Naive B cell (primary cell): ENCODE measurements around the gene LRP2BP. TPM values are rescaled to one million over a fixed set of nuclear protein-coding genes. Genes with fewer than 3 reads are reported as not detected.

Experiments used
- ATAC-seq, 2 donors: fragments of 150-1000 bp; cut with Tn5 transposase; 2 replicates each; pipeline ENCODE4 v1.10.0; 2021; ENCODE audit warnings: low read depth in 2 of 2, mild to moderate bottlenecking in 2 of 2, moderate library complexity in 2 of 2
- DNase-seq: peaks from one replicate; pipeline ENCODE4 v3.0.0; 2022
- H3K27ac Mint-ChIP-seq, 6 donors: one replicate each; pipeline ENCODE4 v1.8.0; 2020 to 2022; ENCODE audit warnings: mild to moderate bottlenecking in 6 of 6, mixed read lengths in 6 of 6, moderate library complexity in 5 of 6, inconsistent platforms in 2 of 6
- H3K27me3 Mint-ChIP-seq, 3 donors: one replicate each; pipeline ENCODE4 v1.8.0; 2021 to 2022; ENCODE audit warnings: mixed read lengths in 3 of 3, mild to moderate bottlenecking in 1 of 3
- H3K36me3 Mint-ChIP-seq, 2 donors: one replicate each; pipeline ENCODE4 v1.8.0; 2020 to 2022; ENCODE audit warnings: mixed read lengths in 2 of 2, inconsistent platforms in 1 of 2, mild to moderate bottlenecking in 1 of 2
- H3K4me1 Mint-ChIP-seq, 3 donors: one replicate each; pipeline ENCODE4 v1.8.0; 2020 to 2022; ENCODE audit warnings: mixed read lengths in 3 of 3, inconsistent platforms in 1 of 3, mild to moderate bottlenecking in 1 of 3, moderate library complexity in 1 of 3
- H3K4me3 Mint-ChIP-seq, 8 donors: one replicate each; pipeline ENCODE4 v1.8.0; 2020 to 2022; ENCODE audit warnings: mild to moderate bottlenecking in 8 of 8, mixed read lengths in 8 of 8, moderate library complexity in 8 of 8, inconsistent platforms in 2 of 8
- H3K9me3 Mint-ChIP-seq, 7 donors: one replicate each; pipeline ENCODE4 v1.8.0; 2020 to 2022; ENCODE audit warnings: mixed read lengths in 7 of 7, mild to moderate bottlenecking in 5 of 7, inconsistent platforms in 2 of 7, moderate library complexity in 1 of 7
- polyA plus RNA-seq, 6 donors: library from polyadenylated mRNA; unstranded; fragments of 300-500 nt; fragmentation: Illumina TruSeq; gene quantifications; one replicate each; pipeline ENCODE4 v1.2.3, GENCODE V29; 2021; ENCODE audit warnings: low read depth in 6 of 6

The LRP2BP gene
- polyA plus RNA-seq, 6 donors from 2014 or later: 0.42 to 1.1 (median 0.95) TPM

GRCh38 chr4:185411849-185412248 is 16.1 kb upstream of the LRP2BP start:
- Mint-ChIP-seq H3K27ac (no peak overlapping the region), H3K9me3 (peaks cover 0 to 4% (median 0%) of the 10 kb centered on the region in 7 donors), H3K4me3 (no peak overlapping the region), H3K4me1 (no peaks in the 10 kb centered on the region), H3K27me3 (no peaks in the 10 kb centered on the region), H3K36me3 (peaks cover 9 to 15% of the 10 kb centered on the region in 2 donors)
- ATAC-seq (no peak), DNase-seq (no peak)

GRCh38 chr4:185408432-185408831 is 12.7 kb upstream of the LRP2BP start:
- Mint-ChIP-seq H3K4me3 (no peak overlapping the region), H3K27me3 (no peaks in the 10 kb centered on the region), H3K27ac (peak overlapping the region in 2 of 6 donors; percentile 13 to 18), H3K9me3 (peaks cover 0 to 4% (median 0%) of the 10 kb centered on the region in 7 donors), H3K4me1 (no peaks in the 10 kb centered on the region), H3K36me3 (peaks cover 15% of the 10 kb centered on the region in 2 donors)
- ATAC-seq (no peak), DNase-seq (no peak)

- Mint-ChIP-seq H3K4me3 (no peak overlapping the region), H3K27me3 (no peaks in the 10 kb centered on the region)
These were observed 9.7 kb upstream of the LRP2BP start for GRCh38 chr4:185405296-185405999.

GRCh38 chr4:185404031-185404430 is 8.3 kb upstream of the LRP2BP start:
- H3K4me1 Mint-ChIP-seq: peaks cover 0 to under 1% (median 0%) of the 10 kb centered on the region in 3 donors
- no peaks in the 10 kb centered on the region for H3K9me3 Mint-ChIP-seq
- H3K4me3 Mint-ChIP-seq: no peak overlapping the region
- peak overlapping the region in 1 of 6 donors; percentile 51 for H3K27ac Mint-ChIP-seq
- DNase-seq (no peak), ATAC-seq (no peak)
- H3K36me3 Mint-ChIP-seq: peaks cover 0 to 17% of the 10 kb centered on the region in 2 donors
- no peaks in the 10 kb centered on the region for H3K27me3 Mint-ChIP-seq

More at GRCh38 chr4:185405296-185405999, 9.7 kb upstream of the LRP2BP start:
- Mint-ChIP-seq H3K4me1 (no peaks in the 10 kb centered on the region), H3K9me3 (peaks cover 0 to 4% (median 0%) of the 10 kb centered on the region in 7 donors), H3K27ac (no peak overlapping the region), H3K36me3 (peaks cover 7 to 17% of the 10 kb centered on the region in 2 donors)
- DNase-seq (no peak), ATAC-seq (no peak)

- H3K36me3 Mint-ChIP-seq: peaks cover 0 to 10% of the 10 kb centered on the region in 2 donors
- peak overlapping the region in 1 of 6 donors; percentile 30 for H3K27ac Mint-ChIP-seq
- ATAC-seq (no peak), DNase-seq (no peak)
- H3K27me3 Mint-ChIP-seq: no peaks in the 10 kb centered on the region
- H3K4me3 Mint-ChIP-seq: peak overlapping the region in 1 of 8 donors; percentile 96
- no peaks in the 10 kb centered on the region for H3K9me3 Mint-ChIP-seq
- H3K4me1 Mint-ChIP-seq: peaks cover 12 to 31% (median 16%) of the 10 kb centered on the region in 3 donors
These were observed 3.7 kb upstream of the LRP2BP start for GRCh38 chr4:185399466-185399865.

GRCh38 chr4:185398618-185399017 is 2.9 kb upstream of the LRP2BP start:
- Mint-ChIP-seq H3K27me3 (no peaks in the 10 kb centered on the region), H3K4me3 (peak overlapping the region in 1 of 8 donors; percentile 96), H3K36me3 (peaks cover 0 to 10% of the 10 kb centered on the region in 2 donors), H3K9me3 (no peaks in the 10 kb centered on the region), H3K27ac (peak overlapping the region in 1 of 6 donors; percentile 33), H3K4me1 (peaks cover 18 to 37% (median 18%) of the 10 kb centered on the region in 3 donors)
- DNase-seq (no peak), ATAC-seq (no peak)

GRCh38 chr4:185396724-185397385 is 1.1 kb upstream of the LRP2BP start, which contains the start of gene ANKRD37:
ANKRD37 (plus strand) TSS chr4:185396841; CDS start chr4:185396924, 83 bp downstream.
- H3K4me1 Mint-ChIP-seq: peaks cover 18 to 49% (median 23%) of the 10 kb centered on the region in 3 donors
- no peak for DNase-seq
- no peaks in the 10 kb centered on the region for H3K9me3 Mint-ChIP-seq
- H3K27me3 Mint-ChIP-seq: no peaks in the 10 kb centered on the region
- peak within 1 kb of the TSS; percentile 96 to 100 (median 98) for H3K27ac Mint-ChIP-seq
- H3K4me3 Mint-ChIP-seq: peak within 1 kb of the TSS; percentile 87 to 98 (median 96)
- ATAC-seq: no peak
- peaks cover 0 to 10% of the 10 kb centered on the region in 2 donors for H3K36me3 Mint-ChIP-seq

- DNase-seq: peak; percentile 98
- Mint-ChIP-seq H3K4me1 (peaks cover 18 to 53% (median 23%) of the 10 kb centered on the region in 3 donors), H3K27ac (peak overlapping the region; percentile 96 to 100 (median 98)), H3K9me3 (no peaks in the 10 kb centered on the region), H3K36me3 (peaks cover 0 to 8% of the 10 kb centered on the region in 2 donors), H3K27me3 (no peaks in the 10 kb centered on the region), H3K4me3 (peak overlapping the region; percentile 87 to 98 (median 96))
- peak; percentile 85 to 87 for ATAC-seq
These were observed 416 bp upstream of the LRP2BP start for GRCh38 chr4:185395956-185396723.

GRCh38 chr4:185394568-185395237 is 1.0 kb downstream of the LRP2BP start:
- no peaks in the 10 kb centered on the region for H3K27me3 Mint-ChIP-seq
- peaks cover 18 to 53% (median 23%) of the 10 kb centered on the region in 3 donors for H3K4me1 Mint-ChIP-seq
- DNase-seq (no peak), ATAC-seq (no peak)
- peak overlapping the region; percentile 70 to 98 (median 95) for H3K4me3 Mint-ChIP-seq
- H3K36me3 Mint-ChIP-seq: peaks cover 0 to 4% of the 10 kb centered on the region in 2 donors
- H3K9me3 Mint-ChIP-seq: no peaks in the 10 kb centered on the region
- peak overlapping the region; percentile 4 to 100 (median 98) for H3K27ac Mint-ChIP-seq

GRCh38 chr4:185392156-185392555 is 3.6 kb downstream of the LRP2BP start:
- Mint-ChIP-seq H3K4me3 (no peak overlapping the region), H3K27me3 (peaks cover 0 to 4% (median 0%) of the 10 kb centered on the region in 3 donors), H3K4me1 (peaks cover 15 to 35% (median 21%) of the 10 kb centered on the region in 3 donors), H3K36me3 (no peaks in the 10 kb centered on the region), H3K9me3 (no peaks in the 10 kb centered on the region), H3K27ac (peak overlapping the region in 4 of 6 donors; percentile 4 to 73 (median 26))
- DNase-seq (no peak), ATAC-seq (no peak)

GRCh38 chr4:185390941-185391340 is 4.8 kb downstream of the LRP2BP start:
- H3K27ac Mint-ChIP-seq: peak overlapping the region in 4 of 6 donors; percentile 15 to 73 (median 32)
- ATAC-seq (no peak), DNase-seq (no peak)
- H3K36me3 Mint-ChIP-seq: no peaks in the 10 kb centered on the region
- H3K27me3 Mint-ChIP-seq: peaks cover 0 to 4% (median 2%) of the 10 kb centered on the region in 3 donors
- H3K4me1 Mint-ChIP-seq: peaks cover 10 to 30% (median 19%) of the 10 kb centered on the region in 3 donors
- no peak overlapping the region for H3K4me3 Mint-ChIP-seq
- no peaks in the 10 kb centered on the region for H3K9me3 Mint-ChIP-seq

GRCh38 chr4:185387957-185388356 is 7.8 kb downstream of the LRP2BP start:
- Mint-ChIP-seq H3K9me3 (peaks cover 0 to 4% (median 0%) of the 10 kb centered on the region in 7 donors), H3K4me1 (peaks cover 6 to 18% (median 8%) of the 10 kb centered on the region in 3 donors), H3K27ac (no peak overlapping the region), H3K36me3 (no peaks in the 10 kb centered on the region), H3K4me3 (no peak overlapping the region), H3K27me3 (peaks cover 0 to 8% (median 4%) of the 10 kb centered on the region in 3 donors)
- no peak for ATAC-seq
- no peak for DNase-seq
